LNCaP clone FGC (cell line): ENCODE data around the gene KANSL1L.

Source experiments
- DNase-seq: peaks from one replicate; pipeline ENCODE4 v3.0.0-alpha.2; 2011; ENCODE audit warnings: low read depth
- H3K4me3 ChIP-seq: 2 replicates; pipeline ENCODE4 v1.5.1; 2011; ENCODE audit warnings: mild to moderate bottlenecking, low read depth, low read length, control low read depth
- CTCF ChIP-seq: IDR thresholded peaks from 2 replicates; pipeline ENCODE4 v1.5.1; 2012; ENCODE audit warnings: mild to moderate bottlenecking; ENCODE audit not compliant: control insufficient read depth, insufficient read depth; ENCODE audit errors: extremely low read depth

The KANSL1L gene

GRCh38 chr2:210002158-210003157 lies 168.8 kb downstream of the KANSL1L start, which contains the start of gene RPE:
Gene RPE (plus strand): TSS chr2:210002638. CDS start chr2:210002662, 24 bp downstream.
- TF ChIP-seq CTCF: no peak
- H3K4me3 ChIP-seq: peak within 1 kb of the TSS; percentile 98
- DNase-seq: peak; percentile 73

- no peak for DNase-seq
- no peak overlapping the region for H3K4me3 ChIP-seq
- no peak for TF ChIP-seq CTCF
Measured at GRCh38 chr2:210000464-210001324, 170.5 kb downstream of the KANSL1L start.

GRCh38 chr2:209998596-209998995 lies 172.6 kb downstream of the KANSL1L start:
- TF ChIP-seq CTCF: no peak
- no peak for DNase-seq

GRCh38 chr2:209993968-209994367 lies 177.2 kb downstream of the KANSL1L start:
- no peak for DNase-seq
- no peak overlapping the region for H3K4me3 ChIP-seq
- no peak for TF ChIP-seq CTCF

More at GRCh38 chr2:209998596-209998995, 172.6 kb downstream of the KANSL1L start:
- no peak overlapping the region for H3K4me3 ChIP-seq

GRCh38 chr2:209990838-209991237 lies 180.4 kb downstream of the KANSL1L start:
- no peak for DNase-seq
- no peak overlapping the region for H3K4me3 ChIP-seq
- TF ChIP-seq CTCF: no peak

GRCh38 chr2:209988010-209988409 lies 183.2 kb downstream of the KANSL1L start:
- TF ChIP-seq CTCF: no peak
- no peak overlapping the region for H3K4me3 ChIP-seq
- DNase-seq: no peak
